ENCODE measurements around the gene PPP1R13B.

PPP1R13B gene

DNA sequence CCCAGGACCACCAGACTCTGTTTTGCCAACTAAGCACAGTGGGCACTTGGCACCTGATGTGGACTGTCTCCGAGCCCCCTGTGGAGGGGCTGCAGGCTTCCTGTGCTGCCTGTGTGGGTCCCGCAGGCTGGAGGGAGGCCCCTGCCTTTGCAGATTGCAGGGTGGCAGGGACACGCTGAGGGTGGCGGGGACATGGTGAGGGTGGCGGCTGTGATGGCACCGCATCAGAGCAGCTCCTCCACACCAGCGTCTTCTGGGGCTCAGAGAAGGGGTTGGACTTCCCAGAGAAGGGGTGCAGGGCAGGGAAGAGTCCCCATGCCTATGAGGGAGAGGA lies 123.7 kb downstream of the PPP1R13B start:
- Mint-ChIP-seq H3K4me1 (peaks cover 29% of the 10 kb centered on the region), H3K36me3 (peaks cover 6% of the 10 kb centered on the region), H3K4me3 (no peak overlapping the region), H3K9me3 (no peaks in the 10 kb centered on the region), H3K27ac (no peak overlapping the region)
- ATAC-seq (no peak), DNase-seq (ENCODE audit: low spot score in 2 of 2) (no peak)

DNA sequence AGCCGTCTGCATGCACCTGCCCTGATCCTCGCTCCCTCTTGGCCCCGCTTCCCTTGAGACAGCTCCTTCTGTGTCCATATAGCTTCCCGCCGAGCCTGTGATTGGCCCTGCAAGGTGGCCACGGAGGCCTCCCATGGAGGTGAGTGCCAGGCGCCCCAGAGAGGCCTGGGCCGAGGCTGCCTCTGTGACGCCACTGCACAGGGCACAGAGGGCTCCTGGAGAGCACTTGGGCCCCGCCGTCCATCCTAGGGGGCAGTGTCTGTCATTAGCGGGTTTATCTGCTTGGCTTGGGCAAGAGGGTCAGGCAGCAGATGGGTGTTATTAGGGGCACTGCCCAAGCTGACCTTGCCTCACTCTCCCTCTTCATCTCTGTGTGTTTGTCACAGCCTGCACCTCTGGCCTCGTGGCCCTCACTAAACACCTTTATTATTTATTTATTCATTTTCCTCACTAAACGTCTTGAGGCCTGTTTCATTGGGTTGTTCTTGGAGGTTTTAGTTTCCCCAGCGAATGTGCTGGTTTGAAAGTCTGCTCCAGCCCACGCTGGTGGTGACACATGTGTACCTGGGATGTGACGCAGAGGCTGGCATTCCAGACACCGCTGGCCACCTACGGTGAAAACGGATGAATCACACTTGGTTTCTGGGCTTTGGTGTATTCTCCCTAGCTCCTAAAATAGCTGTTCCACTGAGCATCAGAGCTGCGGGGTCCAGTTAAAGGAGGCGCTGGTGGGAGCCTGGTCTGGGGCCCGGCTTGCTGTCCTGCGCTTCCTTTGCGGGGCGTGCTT lies 125.8 kb downstream of the PPP1R13B start:
- no peaks in the 10 kb centered on the region for H3K9me3 Mint-ChIP-seq
- peaks cover 2% of the 10 kb centered on the region for H3K36me3 Mint-ChIP-seq
- H3K27ac Mint-ChIP-seq, result peak overlapping the region; percentile 14
- ATAC-seq, result peak; percentile 50
- no peak for DNase-seq (ENCODE audit: low spot score in 2 of 2)
- peaks cover 49% of the 10 kb centered on the region for H3K4me1 Mint-ChIP-seq
- no peak overlapping the region for H3K4me3 Mint-ChIP-seq

GRCh38 chr14:103719751-103720150 lies 127.6 kb downstream of the PPP1R13B start:
- Mint-ChIP-seq H3K36me3 (peaks cover 15% of the 10 kb centered on the region), H3K4me1 (peaks cover 51% of the 10 kb centered on the region), H3K9me3 (no peaks in the 10 kb centered on the region), H3K27ac (peak overlapping the region; percentile 52), H3K4me3 (no peak overlapping the region)
- ATAC-seq (no peak), DNase-seq (ENCODE audit: low spot score in 2 of 2) (no peak)

DNA sequence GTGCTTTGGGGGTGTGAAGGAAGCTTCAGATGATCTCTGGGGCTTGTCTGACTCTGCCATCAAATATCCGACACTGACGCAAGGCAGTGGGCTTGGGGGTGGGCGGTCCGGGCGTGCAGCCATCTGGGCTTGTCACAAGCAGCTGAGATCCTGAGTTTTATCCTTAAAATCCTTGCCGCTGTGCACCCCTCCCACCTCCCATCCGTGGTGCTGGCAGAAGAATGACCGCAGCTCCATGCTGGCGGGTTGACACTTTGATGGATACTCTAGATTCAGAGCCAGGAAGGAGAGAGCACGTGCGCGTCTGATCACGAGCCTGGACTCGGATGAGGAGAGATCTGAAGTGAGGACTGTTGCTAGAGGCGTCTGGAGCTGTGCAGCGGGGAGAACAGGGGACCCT lies 128.8 kb downstream of the PPP1R13B start:
- no peak overlapping the region for H3K4me3 Mint-ChIP-seq
- peaks cover 58% of the 10 kb centered on the region for H3K4me1 Mint-ChIP-seq
- H3K9me3 Mint-ChIP-seq, result no peaks in the 10 kb centered on the region
- no peak overlapping the region for H3K27ac Mint-ChIP-seq
- H3K36me3 Mint-ChIP-seq, result peaks cover 22% of the 10 kb centered on the region
- ATAC-seq (no peak), DNase-seq (ENCODE audit: low spot score in 2 of 2) (no peak)

DNA sequence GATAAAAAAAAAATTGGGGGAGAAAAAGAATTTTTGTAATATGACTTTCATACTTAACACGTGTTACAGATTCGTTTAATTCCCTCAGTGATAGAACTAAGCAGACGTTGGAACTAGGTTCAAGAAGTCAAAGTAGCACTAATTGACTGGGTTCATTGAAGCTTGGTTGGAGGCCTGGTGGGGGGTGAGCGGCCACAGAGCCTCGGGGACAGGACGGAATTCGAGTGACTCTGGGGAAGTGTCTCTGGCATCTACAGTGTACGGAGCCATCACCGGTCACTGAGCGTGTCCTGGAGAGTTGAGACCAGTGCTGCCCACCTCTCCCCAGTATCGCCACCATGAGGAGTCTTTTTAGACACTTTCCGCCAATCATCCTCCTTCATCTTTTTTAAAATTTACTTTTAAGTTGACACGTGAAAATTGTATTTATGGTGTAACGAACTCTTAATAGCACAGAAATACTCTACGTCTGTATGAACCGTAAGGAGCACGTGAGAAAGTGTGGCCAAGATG lies 130.4 kb downstream of the PPP1R13B start:
- peak overlapping the region; percentile 26 for H3K27ac Mint-ChIP-seq
- no peaks in the 10 kb centered on the region for H3K9me3 Mint-ChIP-seq
- ATAC-seq (no peak), DNase-seq (ENCODE audit: low spot score in 2 of 2) (no peak)
- peak overlapping the region; percentile 85 for H3K4me3 Mint-ChIP-seq
- peaks cover 27% of the 10 kb centered on the region for H3K36me3 Mint-ChIP-seq
- H3K4me1 Mint-ChIP-seq, result peaks cover 68% of the 10 kb centered on the region

GRCh38 chr14:103716091-103716801 lies 131.1 kb downstream of the PPP1R13B start:
- no peaks in the 10 kb centered on the region for H3K9me3 Mint-ChIP-seq
- peaks cover 31% of the 10 kb centered on the region for H3K36me3 Mint-ChIP-seq
- peaks cover 68% of the 10 kb centered on the region for H3K4me1 Mint-ChIP-seq
- H3K27ac Mint-ChIP-seq, result peak overlapping the region; percentile 26
- peak overlapping the region; percentile 85 for H3K4me3 Mint-ChIP-seq
- ATAC-seq (peak; percentile 0), DNase-seq (ENCODE audit: low spot score in 2 of 2) (peak; percentile 23 to 60)

GRCh38 chr14:103715052-103716000 lies 132.0 kb downstream of the PPP1R13B start, which contains the start of the genes XRCC3 and ZFYVE21:
Gene XRCC3, minus strand, starts transcription at chr14:103715451. Its CDS starts 4,364 bp downstream, at chr14:103711087.
Gene ZFYVE21, plus strand, starts transcription at chr14:103715810. Its CDS starts 32 bp downstream, at chr14:103715842.
- DNase-seq (ENCODE audit: low spot score in 2 of 2) (peak; percentile 98 to 100), ATAC-seq (peak; percentile 96)
- no peaks in the 10 kb centered on the region for H3K9me3 Mint-ChIP-seq
- H3K36me3 Mint-ChIP-seq, result peaks cover 40% of the 10 kb centered on the region
- H3K4me3 Mint-ChIP-seq, result peak within 1 kb of the TSS; percentile 85
- H3K27ac Mint-ChIP-seq, result peak within 1 kb of the TSS; percentile 93
- H3K4me1 Mint-ChIP-seq, result peaks cover 68% of the 10 kb centered on the region

DNA sequence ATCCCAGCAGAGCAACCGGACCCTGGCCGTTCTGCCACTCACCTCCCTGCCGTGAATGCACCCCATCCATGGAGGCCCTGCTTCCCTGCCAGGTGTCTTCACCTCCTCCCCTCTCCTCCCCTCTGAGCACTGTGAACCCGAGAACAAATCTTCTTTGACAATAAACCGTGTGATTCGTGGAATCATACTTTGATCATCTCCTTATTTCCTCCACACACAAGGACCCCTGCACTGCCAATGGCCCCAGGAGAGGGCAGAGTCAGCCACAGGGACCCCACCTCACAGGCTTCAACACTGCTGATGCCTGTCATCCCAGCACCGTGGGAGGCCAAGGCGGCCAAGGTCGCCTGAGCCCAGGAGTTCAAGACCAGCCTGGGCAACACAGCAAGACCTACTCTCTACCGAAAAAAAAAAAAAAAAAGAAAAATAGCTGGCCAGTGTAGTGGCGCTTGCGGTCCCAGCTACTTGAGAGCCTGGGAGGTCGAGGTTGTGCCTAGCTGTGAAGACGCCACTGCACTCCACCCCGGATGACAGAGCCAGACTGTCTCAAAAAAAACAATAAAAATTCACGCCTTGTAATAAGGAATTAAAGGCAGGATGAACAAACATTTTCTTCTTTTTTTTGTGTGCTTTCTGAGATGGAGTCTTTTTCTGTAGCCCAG lies 133.2 kb downstream of the PPP1R13B start:
- no peak for DNase-seq (ENCODE audit: low spot score in 2 of 2)
- ATAC-seq, result no peak
- H3K9me3 Mint-ChIP-seq, result no peaks in the 10 kb centered on the region
- peaks cover 59% of the 10 kb centered on the region for H3K4me1 Mint-ChIP-seq
- H3K27ac Mint-ChIP-seq, result peak overlapping the region; percentile 93
- H3K4me3 Mint-ChIP-seq, result peak overlapping the region; percentile 85
- peaks cover 48% of the 10 kb centered on the region for H3K36me3 Mint-ChIP-seq

DNA sequence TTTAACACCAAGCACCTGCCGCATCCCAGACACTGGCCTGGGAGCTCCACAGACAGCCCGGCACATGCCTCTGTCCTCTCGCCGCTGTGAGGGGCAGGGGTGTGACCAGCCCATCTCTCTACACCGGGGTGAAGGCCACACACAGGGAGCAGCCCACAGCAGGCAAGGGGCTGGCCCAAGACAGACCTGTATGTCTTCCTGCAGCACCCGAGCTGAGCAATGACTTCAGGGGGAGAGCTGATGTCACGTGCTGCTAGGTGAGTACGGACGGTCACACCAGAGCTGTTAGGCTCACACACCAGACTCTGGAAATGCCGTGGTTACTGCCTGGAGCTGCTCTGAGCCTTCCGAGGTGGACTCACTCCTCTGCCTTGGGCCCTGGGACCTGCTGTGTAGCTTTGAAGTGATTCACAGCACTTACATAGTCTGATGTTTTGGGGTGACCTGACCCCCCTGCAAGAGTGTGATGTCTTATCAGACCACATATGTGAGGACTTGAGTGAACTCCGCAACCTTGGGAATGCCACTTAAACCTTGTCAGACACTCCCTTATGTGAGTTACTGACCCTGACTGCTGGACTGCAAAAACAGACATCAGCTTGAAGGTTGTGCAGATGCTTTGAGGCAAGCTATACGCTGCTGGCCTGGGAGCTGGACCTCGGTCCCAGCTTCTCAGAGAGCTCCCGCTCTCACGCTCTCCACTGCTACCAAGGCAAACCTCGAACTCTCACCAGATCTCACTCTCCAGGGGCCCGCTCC lies 133.9 kb downstream of the PPP1R13B start:
- Mint-ChIP-seq H3K4me1 (peaks cover 57% of the 10 kb centered on the region), H3K27ac (peak overlapping the region; percentile 93), H3K36me3 (peaks cover 54% of the 10 kb centered on the region), H3K4me3 (peak overlapping the region; percentile 85), H3K9me3 (no peaks in the 10 kb centered on the region)
- no peak for DNase-seq (ENCODE audit: low spot score in 2 of 2)
- ATAC-seq, result no peak

DNA sequence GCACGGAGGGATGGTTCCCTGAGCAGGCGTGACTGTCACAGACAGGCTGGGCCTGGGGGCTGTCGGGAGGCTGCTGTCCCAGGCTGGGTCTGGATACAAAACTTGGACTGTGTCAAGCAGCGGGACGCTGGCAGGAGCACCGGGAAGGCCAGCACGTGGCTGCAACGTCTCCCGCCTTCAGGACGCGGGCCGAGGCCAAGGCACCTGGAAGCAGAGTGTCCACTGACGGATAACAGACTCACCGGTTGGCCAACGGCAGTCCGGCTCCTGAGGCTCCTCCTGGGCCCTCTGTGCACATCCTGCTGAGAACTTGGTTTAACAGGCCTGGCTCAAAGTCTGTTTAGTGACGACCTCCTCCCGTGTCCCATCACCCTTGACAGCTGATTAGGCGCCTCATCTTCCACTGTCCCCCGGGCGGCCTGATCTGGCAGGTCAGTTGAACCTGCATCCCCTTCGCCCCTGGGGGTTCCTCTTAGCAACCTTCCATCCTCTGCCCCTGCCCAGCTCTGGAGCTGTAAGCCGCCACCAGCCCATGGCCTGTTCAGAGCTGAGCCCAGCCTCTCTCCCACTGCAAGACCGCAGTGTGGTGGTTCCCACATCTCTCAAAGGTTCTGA lies 134.6 kb downstream of the PPP1R13B start:
- no peaks in the 10 kb centered on the region for H3K9me3 Mint-ChIP-seq
- peaks cover 60% of the 10 kb centered on the region for H3K36me3 Mint-ChIP-seq
- H3K4me3 Mint-ChIP-seq, result peak overlapping the region; percentile 85
- peaks cover 49% of the 10 kb centered on the region for H3K4me1 Mint-ChIP-seq
- ATAC-seq (no peak), DNase-seq (ENCODE audit: low spot score in 2 of 2) (no peak)
- peak overlapping the region; percentile 93 for H3K27ac Mint-ChIP-seq

DNA sequence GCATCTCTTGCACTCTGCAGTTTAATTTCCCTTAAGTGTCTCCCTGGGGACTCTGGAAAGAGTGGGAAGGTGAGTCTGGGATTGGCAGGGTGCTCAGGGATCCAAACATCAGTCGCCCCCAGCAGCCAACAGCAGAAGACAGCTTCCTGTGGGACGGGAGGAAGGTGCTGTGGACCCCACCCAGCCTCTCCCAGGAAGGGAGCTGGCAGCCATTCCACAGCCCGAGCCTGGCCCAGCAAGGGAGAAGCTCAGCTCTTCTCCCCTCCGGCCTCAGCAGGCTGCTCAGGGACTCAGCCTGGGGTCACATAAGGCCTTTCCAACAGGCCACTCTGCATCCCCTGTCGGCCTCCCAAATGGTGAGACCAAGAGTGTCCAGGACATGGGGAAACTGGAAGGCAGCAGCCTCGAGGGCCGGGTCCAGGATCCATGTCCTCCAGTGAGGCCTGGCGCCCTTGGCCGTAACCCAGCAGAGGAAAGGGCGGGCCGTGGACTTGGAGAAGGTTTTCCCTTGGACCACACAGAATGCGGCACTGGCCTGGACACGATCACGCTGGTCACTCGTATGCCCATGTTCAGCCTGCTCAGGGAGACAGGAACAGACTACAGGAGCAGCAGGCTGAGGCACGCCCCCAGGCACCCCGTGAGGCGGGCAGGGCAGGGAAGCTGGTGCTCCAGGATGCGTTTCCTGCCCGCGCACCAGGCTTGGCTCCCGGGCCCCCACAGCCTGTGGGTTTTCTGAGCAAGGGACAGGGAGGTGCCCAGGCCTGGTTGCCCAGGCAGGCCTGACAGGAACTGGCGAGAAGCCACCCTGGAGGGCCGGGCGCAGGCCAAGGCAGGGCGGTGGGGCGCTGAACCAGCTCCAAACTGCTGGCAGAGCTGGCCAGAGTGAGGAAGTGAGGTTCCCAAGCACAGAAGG lies 135.6 kb downstream of the PPP1R13B start:
- no peak for DNase-seq (ENCODE audit: low spot score in 2 of 2)
- H3K9me3 Mint-ChIP-seq, result no peaks in the 10 kb centered on the region
- no peak overlapping the region for H3K27ac Mint-ChIP-seq
- H3K4me3 Mint-ChIP-seq, result no peak overlapping the region
- H3K36me3 Mint-ChIP-seq, result peaks cover 60% of the 10 kb centered on the region
- no peak for ATAC-seq
- peaks cover 42% of the 10 kb centered on the region for H3K4me1 Mint-ChIP-seq

- Mint-ChIP-seq H3K9me3 (no peaks in the 10 kb centered on the region), H3K36me3 (peaks cover 59% of the 10 kb centered on the region)
- no peak for DNase-seq (ENCODE audit: low spot score in 2 of 2)
Observed at GRCh38 chr14:103710771-103711377, 136.5 kb downstream of the PPP1R13B start.

More at GRCh38 chr14:103710771-103711377, 136.5 kb downstream of the PPP1R13B start:
- no peak for ATAC-seq
- Mint-ChIP-seq H3K4me1 (peaks cover 37% of the 10 kb centered on the region), H3K4me3 (no peak overlapping the region), H3K27ac (no peak overlapping the region)
